Activated naive CD4-positive, alpha-beta T cell treated with anti-CD3 and anti-CD28 coated beads, Interleukin-2, amount 50 U/mL, for 72 hours (primary cell): Measurements from ENCODE around the gene RAP1GDS1. TPM values are rescaled to one million over a fixed set of nuclear protein-coding genes. Genes with fewer than 3 reads are reported as not detected.
"Not testable (repeated sequence)": the region's sequence is repeated elsewhere in the genome, so short reads cannot be mapped to it uniquely, and the experiment has no call there.

Experiments used
- ATAC-seq, 2 donors: fragments of 150-1000 bp; cut with Tn5 transposase; 2 replicates each; pipeline ENCODE4 v1.10.0; 2021; ENCODE audit warnings: mild to moderate bottlenecking in 2 of 2, moderate library complexity in 2 of 2
- DNase-seq, 2 donors: peaks; one replicate each; pipeline ENCODE4 v3.0.0; 2021 to 2022; ENCODE audit warnings: low spot score in 2 of 2
- H3K27ac Mint-ChIP-seq, 2 donors: one replicate each; pipeline ENCODE4 v1.8.0; 2022; ENCODE audit warnings: mild to moderate bottlenecking in 2 of 2, mixed read lengths in 2 of 2
- H3K36me3 Mint-ChIP-seq, 2 donors: one replicate each; pipeline ENCODE4 v1.8.0; 2022; ENCODE audit warnings: mixed read lengths in 2 of 2
- H3K9me3 Mint-ChIP-seq, 2 donors: one replicate each; pipeline ENCODE4 v1.8.0; 2022; ENCODE audit warnings: mixed read lengths in 2 of 2
- total RNA-seq, 2 donors: library from RNA; stranded (reverse); gene quantifications; one replicate each; pipeline ENCODE4 v1.2.3, GENCODE V29; 2022

The RAP1GDS1 gene
- total RNA-seq, 2 donors from 2014 or later: 41.0 to 58.7 TPM

DNA sequence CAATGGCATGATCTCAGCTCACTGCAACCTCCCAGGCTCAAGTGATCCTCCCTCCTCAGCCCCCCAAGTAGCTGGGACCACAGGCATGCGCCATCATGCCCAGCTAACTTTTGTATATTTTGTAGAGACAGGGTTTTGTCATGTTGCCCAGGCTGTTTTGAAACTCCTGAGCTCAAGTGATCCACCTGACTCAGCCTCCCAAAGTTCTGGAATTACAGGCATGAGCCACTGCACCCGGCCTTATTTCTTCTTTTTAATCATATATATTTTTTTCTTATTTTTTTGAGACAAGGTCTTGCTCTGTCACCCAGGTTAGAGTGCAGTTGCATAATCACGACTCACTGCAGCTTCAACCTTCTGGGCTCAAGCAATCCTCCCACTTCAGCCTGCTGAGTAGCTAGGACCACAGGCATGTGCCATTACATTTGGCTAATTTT lies 213.2 kb downstream of the RAP1GDS1 start:
- peaks cover 23 to 82% of the 10 kb centered on the region in 2 donors for H3K36me3 Mint-ChIP-seq
- ATAC-seq: peak; percentile 45 to 77
- no peak overlapping the region for H3K27ac Mint-ChIP-seq
- DNase-seq: no peak
- H3K9me3 Mint-ChIP-seq: no peaks in the 10 kb centered on the region

DNA sequence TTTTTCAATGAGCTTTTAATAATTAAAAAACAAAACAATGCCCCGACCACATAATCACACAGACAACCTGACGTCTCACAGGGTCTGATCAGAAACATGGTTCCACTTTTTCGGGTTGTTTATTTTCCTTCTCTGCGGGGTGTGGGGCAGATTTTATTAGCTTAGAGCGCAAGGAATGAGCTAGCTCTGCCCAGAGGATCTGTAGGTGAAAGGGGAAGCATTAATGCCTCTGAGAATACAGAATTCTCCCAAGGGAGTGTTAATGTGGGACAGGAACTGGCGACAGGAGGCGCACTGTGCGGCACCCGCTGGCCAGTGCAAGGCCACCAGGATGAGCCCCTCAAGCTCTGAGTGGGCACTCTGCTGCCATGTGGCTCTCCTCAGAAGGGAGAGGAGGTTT lies 215.7 kb downstream of the RAP1GDS1 start:
- H3K27ac Mint-ChIP-seq: no peak overlapping the region
- DNase-seq (no peak), ATAC-seq (no peak)
- peaks cover 11 to 73% of the 10 kb centered on the region in 2 donors for H3K36me3 Mint-ChIP-seq
- no peaks in the 10 kb centered on the region for H3K9me3 Mint-ChIP-seq

GRCh38 chr4:98479590-98479989 lies 218.4 kb downstream of the RAP1GDS1 start:
- DNase-seq, ATAC-seq, H3K9me3 Mint-ChIP-seq: not testable (repeated sequence)
- Mint-ChIP-seq H3K36me3 (peaks cover 0 to 51% of the 10 kb centered on the region in 2 donors), H3K27ac (peak overlapping the region in 1 of 2 donors; percentile 73)

- ATAC-seq (no peak), DNase-seq (no peak)
- Mint-ChIP-seq H3K36me3 (peaks cover 0 to 42% of the 10 kb centered on the region in 2 donors), H3K9me3 (no peaks in the 10 kb centered on the region), H3K27ac (peak overlapping the region in 1 of 2 donors; percentile 7)
These were observed 219.4 kb downstream of the RAP1GDS1 start for GRCh38 chr4:98480535-98480934.

GRCh38 chr4:98481167-98481566 lies 220.0 kb downstream of the RAP1GDS1 start:
- Mint-ChIP-seq H3K9me3 (no peaks in the 10 kb centered on the region), H3K27ac (peak overlapping the region in 1 of 2 donors; percentile 99), H3K36me3 (peaks cover 0 to 38% of the 10 kb centered on the region in 2 donors)
- DNase-seq (no peak), ATAC-seq (no peak)

- Mint-ChIP-seq H3K36me3 (peaks cover 0 to 26% of the 10 kb centered on the region in 2 donors), H3K27ac (peak overlapping the region; percentile 87 to 99), H3K9me3 (no peaks in the 10 kb centered on the region)
- ATAC-seq: no peak
- DNase-seq: no peak
These were observed 221.3 kb downstream of the RAP1GDS1 start for GRCh38 chr4:98482503-98482846.

- peak in 1 of 2 donors; percentile 46 for DNase-seq
- ATAC-seq: peak; percentile 85 to 91
- Mint-ChIP-seq H3K27ac (peak overlapping the region; percentile 87 to 99), H3K9me3 (no peaks in the 10 kb centered on the region), H3K36me3 (peaks cover 0 to 26% of the 10 kb centered on the region in 2 donors)
These were observed 221.9 kb downstream of the RAP1GDS1 start for GRCh38 chr4:98482847-98483806.

DNA sequence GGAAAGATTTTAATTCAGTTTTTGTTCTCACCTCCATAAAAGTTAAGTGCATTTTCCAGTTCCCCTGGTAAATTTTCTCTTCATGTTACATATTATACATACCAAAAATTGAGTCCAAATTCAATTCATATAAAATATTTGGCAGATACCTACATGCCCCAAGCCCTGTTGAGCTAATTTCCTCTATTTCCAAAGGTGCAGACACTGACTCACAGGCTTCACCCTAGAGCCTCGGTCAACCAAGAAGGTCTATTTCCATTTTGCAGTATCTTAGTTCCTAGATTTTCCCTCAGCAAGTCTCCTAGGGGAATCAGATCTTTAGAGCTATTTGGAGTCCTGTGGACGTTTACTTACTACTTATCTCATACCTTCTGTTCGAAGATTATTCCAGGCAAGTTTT lies 222.8 kb downstream of the RAP1GDS1 start:
- DNase-seq (no peak), ATAC-seq (no peak)
- peaks cover 0 to 24% of the 10 kb centered on the region in 2 donors for H3K36me3 Mint-ChIP-seq
- no peaks in the 10 kb centered on the region for H3K9me3 Mint-ChIP-seq
- peak overlapping the region; percentile 87 to 99 for H3K27ac Mint-ChIP-seq

DNA sequence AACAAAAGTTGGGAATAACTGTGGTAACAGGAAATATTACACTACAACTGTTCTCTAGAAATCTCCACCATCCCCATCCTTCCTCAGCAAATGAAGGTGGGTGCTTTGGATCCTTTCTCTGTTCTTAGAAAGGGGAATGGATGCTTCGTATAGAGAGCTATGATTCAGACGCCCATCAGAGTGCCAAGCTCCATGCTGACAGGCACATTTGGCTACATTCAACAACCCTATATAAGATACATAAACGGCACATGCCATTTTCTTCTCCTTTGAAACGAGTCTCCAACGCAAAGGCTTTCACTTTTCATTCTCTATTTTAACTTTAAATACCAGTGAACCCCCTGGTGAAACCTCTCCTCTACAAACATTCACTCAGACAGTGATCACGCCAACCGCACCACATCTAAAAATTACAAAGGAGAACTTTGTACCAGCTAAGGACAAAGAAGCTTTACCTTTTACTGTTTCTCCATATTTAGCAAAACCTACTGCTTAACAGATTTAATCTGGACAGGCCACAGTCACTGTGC lies 224.7 kb downstream of the RAP1GDS1 start:
- ATAC-seq (peak; percentile 6 to 41), DNase-seq (no peak)
- peak overlapping the region; percentile 51 to 81 for H3K27ac Mint-ChIP-seq
- H3K36me3 Mint-ChIP-seq: peaks cover 0 to 33% of the 10 kb centered on the region in 2 donors
- H3K9me3 Mint-ChIP-seq: no peaks in the 10 kb centered on the region

- ATAC-seq: no peak
- Mint-ChIP-seq H3K36me3 (peaks cover 0 to 21% of the 10 kb centered on the region in 2 donors), H3K9me3 (no peaks in the 10 kb centered on the region), H3K27ac (no peak overlapping the region)
- DNase-seq: no peak
These were observed 229.1 kb downstream of the RAP1GDS1 start for GRCh38 chr4:98490251-98490650.

DNA sequence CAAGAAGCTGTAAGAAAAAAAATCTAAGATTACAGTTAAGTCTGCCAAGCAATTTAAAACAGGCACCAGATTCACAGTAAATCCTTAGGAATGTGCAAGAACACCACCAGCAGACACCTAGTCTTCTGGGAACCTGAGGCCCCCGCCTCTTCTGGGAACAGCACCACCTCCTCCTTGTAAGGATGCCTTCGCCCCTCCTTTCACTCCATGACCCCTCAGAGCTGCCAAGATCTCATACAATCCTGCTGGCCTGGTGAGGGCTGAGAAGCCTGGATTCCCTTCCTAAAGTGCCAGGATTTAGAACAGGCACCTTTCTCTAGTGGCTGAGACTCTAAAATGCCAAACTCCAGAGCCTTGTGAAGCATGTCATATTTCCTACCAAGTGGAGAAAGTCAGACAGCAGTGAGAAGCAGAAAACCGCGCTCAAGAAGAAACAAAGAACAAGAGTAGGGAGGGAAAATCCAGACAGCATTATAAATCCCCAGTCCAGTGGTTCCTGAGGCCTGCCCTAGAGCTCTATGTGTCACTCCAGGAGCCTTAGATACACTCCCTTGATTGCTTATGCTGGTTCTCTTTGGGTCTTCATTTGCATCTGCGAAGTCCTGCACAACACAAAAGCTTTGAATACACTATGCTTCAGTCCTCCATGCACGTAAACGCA lies 230.8 kb downstream of the RAP1GDS1 start:
- DNase-seq (no peak), ATAC-seq (no peak)
- Mint-ChIP-seq H3K27ac (no peak overlapping the region), H3K36me3 (peaks cover 0 to 21% of the 10 kb centered on the region in 2 donors), H3K9me3 (no peaks in the 10 kb centered on the region)

DNA sequence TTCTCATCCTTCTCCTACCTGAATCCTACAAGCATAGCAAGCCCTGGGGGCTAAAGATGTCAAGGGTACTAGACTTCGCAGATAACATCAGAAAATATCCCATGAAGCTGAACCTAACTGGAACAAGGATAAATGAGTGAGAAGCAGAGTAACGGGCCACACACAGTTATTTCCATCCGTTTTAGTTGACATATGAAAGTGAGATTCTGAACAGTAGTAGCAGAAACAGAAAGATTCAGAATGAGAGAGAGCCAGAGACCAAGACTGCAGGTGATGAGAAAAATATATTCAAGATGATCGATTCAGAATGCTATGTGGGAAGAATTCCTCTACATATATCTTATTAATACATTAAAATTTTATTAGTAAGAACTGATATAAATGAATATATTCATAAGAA lies 232.1 kb downstream of the RAP1GDS1 start:
- no peak for DNase-seq
- ATAC-seq: peak; percentile 66 to 94
- H3K36me3 Mint-ChIP-seq: peaks cover 0 to 15% of the 10 kb centered on the region in 2 donors
- no peak overlapping the region for H3K27ac Mint-ChIP-seq
- H3K9me3 Mint-ChIP-seq: no peaks in the 10 kb centered on the region

Other genes starting within 250 kb of the RAP1GDS1 start
- gene STPG2, start 117.9 kb upstream of the RAP1GDS1 start, total RNA-seq: under 1 TPM; 0.18 to 0.19 TPM